Uterus (tissue), 2 donors: ENCODE results near the gene VMAC.

Source experiments
- CTCF ChIP-seq, 4 experiments: fragments of 200-600 bp in 2 of 4; fragments of 450-650 bp in 2 of 4; sonication (generic) in 2 of 4; IDR thresholded peaks; one replicate each; pipeline ENCODE4 v1.5.1; 2016 to 2019; ENCODE audit warnings: antibody characterized with exemption in 4 of 4, mild to moderate bottlenecking in 2 of 4, moderate library complexity in 1 of 4
- POLR2A ChIP-seq, 2 donors: fragments of 450-650 bp; IDR thresholded peaks; one replicate each; pipeline ENCODE4 v1.6.1; 2016; ENCODE audit warnings: antibody characterized with exemption in 2 of 2, mild to moderate bottlenecking in 1 of 2, moderate library complexity in 1 of 2

- TF ChIP-seq CTCF (IDR thresholded peaks at IDR 0.05) (no peak), POLR2A (IDR thresholded peaks at IDR 0.05) (no peak)
These were observed 33.7 kb upstream of the VMAC start for GRCh38 chr19:5870986-5871394.
